ENCODE measurements around the gene CNTNAP2.

CNTNAP2 gene

GRCh38 chr7:146554556-146554955, 438.0 kb downstream of the CNTNAP2 start:
- DNase-seq (ENCODE audit: low read depth in 4 of 4, low spot score in 1 of 4): no peak

GRCh38 chr7:146557971-146558469, 441.4 kb downstream of the CNTNAP2 start:
- DNase-seq (ENCODE audit: low read depth in 4 of 4, low spot score in 1 of 4): no peak

GRCh38 chr7:146565872-146566271, 449.3 kb downstream of the CNTNAP2 start:
- no peak for DNase-seq (ENCODE audit: low read depth in 4 of 4, low spot score in 1 of 4)

DNA sequence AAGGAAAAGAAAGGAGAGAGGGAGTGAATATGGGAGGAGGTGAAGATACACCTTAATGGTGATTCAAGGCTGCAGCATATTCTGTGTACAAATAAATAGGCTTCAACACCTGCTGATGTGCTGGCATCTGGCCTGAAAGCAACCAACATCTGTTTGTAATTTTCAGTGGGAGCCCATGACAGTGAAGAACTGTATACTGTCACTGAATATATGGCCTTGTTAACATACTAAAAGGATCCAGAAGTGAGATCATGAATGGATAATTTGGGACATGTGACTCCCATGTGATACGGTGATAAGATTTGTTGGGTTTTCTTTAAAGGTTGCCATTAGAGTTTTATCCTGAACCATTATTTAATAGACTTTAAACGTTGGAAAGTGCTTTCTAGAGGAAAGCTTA, 459.3 kb downstream of the CNTNAP2 start:
- no peak for DNase-seq (ENCODE audit: low read depth in 4 of 4, low spot score in 1 of 4)

DNA sequence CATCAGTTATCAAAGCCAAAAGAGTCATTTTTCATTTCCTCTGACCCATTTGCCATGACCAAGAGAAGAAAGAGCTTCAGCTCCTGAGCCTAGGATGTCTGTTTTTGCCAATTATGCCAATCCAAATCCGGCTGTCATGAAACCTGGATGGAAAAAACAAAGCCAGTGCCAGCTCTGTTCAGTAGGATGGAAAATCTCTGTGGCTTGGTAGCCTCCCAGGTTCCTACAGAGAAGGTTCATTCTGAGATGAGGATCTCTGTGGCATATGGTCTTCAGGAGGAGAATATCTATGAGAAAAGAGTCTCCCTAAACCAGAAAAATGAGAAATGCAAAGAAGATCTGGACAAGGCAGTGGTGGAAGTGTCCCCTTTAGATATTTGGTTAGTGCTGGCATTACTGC, 475.4 kb downstream of the CNTNAP2 start:
- no peak for DNase-seq (ENCODE audit: low read depth in 4 of 4, low spot score in 1 of 4)

DNA sequence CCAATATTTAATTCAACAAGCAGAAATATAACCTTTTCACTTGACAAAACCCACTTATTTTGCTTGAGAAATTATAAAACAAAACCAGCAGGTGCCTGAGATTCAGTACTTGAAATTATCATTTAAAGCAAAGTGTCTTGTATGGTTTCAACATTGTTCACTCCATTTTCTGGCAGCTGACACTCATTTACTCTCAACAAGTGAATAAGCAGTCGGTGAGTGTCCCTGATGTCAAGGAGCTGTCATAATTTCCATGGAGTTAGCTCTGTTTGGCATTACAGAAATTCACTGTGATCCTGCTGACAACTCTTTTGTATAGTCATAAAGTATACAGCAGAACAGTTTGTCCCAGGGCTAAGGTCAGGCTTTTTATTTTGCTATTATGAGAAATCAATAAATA, 490.0 kb downstream of the CNTNAP2 start:
- DNase-seq (ENCODE audit: low read depth in 4 of 4, low spot score in 1 of 4): no peak

- no peak for DNase-seq (ENCODE audit: low read depth in 4 of 4, low spot score in 1 of 4)
Measured at GRCh38 chr7:146619641-146620040, 503.0 kb downstream of the CNTNAP2 start.

DNA sequence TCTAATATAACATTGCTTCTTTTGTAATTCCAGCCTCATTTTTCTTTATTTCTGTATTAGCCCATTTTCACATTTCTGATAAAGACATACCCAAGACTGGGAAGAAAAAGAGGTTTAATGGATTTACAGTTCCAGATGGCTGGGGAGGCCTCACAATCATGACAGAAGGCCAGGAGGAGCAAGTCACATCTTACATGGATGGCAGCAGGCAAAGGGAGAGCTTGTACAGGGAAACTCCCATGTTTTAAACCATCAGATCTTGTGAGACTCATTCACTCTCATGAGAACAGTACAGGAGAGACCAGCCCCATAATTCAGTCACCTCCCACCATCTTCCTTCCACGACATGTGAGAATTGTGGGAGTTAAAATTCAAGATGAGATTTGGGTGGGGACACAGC, 510.3 kb downstream of the CNTNAP2 start:
- DNase-seq (ENCODE audit: low read depth in 4 of 4, low spot score in 1 of 4): no peak

- no peak for DNase-seq (ENCODE audit: low read depth in 4 of 4, low spot score in 1 of 4)
Measured at GRCh38 chr7:146635205-146636032, 518.8 kb downstream of the CNTNAP2 start.

DNA sequence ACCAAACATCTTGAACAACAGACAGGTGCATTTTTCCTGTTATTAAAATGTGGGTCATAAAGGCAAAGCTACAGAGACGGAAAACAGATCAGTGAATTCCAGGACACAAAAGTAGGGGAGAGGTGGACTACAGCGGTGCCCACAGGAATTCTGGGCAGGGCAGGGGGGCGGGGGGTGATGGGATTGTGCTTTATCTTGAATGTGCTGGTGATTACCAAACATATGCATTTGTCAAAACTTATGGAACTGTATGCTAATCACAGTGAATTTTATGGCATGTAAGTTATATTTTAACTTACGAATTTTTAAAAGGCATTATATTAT, 519.4 kb downstream of the CNTNAP2 start:
- no peak for DNase-seq (ENCODE audit: low read depth in 4 of 4, low spot score in 1 of 4)

GRCh38 chr7:146636581-146636980, 520.0 kb downstream of the CNTNAP2 start:
- DNase-seq (ENCODE audit: low read depth in 4 of 4, low spot score in 1 of 4): no peak

DNA sequence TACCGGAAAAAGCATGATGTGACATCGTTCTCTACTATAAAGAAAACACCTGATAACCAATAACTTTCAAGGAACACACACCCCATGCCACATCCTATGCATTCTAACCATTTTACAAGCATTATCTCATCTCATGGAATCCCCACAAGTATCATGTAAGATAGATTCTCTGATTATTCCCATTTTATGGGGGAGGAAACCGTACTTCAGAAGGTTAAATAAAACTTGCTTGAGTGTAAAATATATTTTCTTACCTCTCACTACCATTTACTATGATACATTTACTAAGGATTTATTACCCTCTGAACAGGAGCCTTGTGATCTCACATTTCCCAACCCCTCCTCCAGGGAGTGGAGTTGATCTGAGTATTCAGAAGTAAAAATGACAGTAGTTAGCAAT, 522.7 kb downstream of the CNTNAP2 start:
- no peak for DNase-seq (ENCODE audit: low read depth in 4 of 4, low spot score in 1 of 4)

- no peak for DNase-seq (ENCODE audit: low read depth in 4 of 4, low spot score in 1 of 4)
Measured at GRCh38 chr7:146641491-146641890, 524.9 kb downstream of the CNTNAP2 start.

DNA sequence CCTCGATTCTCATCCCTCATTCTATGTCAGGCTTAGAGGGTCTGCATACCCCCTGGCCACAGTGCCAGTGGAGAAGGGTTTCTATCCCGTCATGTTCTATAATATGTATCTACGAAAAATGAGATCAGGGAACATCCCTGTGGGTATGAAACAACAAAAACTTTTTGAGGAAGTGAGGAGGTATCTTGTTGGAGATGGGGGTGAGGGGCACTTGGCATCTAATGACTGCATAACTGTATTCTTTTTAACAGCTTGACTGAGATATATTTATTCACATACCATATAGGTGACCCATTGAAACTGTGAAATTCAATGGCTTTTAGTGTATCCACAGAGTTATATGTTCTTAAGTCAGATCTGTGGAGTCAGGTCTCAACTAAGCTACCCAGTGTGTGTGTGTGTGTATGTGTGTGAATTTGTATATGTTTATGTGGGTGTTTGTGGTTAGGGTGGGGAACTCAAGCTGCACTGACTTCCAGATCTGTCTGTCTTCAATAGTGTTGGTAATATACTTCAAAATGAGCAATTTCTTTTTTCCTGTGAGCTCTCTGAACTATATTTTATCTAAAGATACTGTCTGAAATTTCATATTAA, 528.9 kb downstream of the CNTNAP2 start:
- no peak for DNase-seq (ENCODE audit: low read depth in 4 of 4, low spot score in 1 of 4)

GRCh38 chr7:146647445-146647844, 530.8 kb downstream of the CNTNAP2 start:
- DNase-seq (ENCODE audit: low read depth in 4 of 4, low spot score in 1 of 4): no peak

DNA sequence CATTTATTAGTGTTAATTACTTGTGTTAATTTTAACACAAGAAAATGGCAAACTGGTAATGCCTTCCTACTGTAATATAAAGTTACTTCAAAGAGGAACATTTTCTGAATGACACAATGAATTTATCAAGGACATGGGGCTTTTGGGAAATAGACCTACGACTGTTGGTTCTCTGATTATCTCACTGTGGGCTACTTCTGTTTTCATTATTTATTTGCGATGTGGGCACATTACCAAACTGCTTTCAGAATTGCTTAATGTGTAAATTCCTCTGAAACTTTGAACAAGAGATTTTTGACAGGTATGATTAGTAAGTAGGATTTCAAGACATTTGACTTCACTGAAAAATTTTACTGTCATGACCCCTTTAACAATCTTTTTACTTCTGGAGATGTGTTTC, 535.6 kb downstream of the CNTNAP2 start:
- DNase-seq (ENCODE audit: low read depth in 4 of 4, low spot score in 1 of 4): no peak

DNA sequence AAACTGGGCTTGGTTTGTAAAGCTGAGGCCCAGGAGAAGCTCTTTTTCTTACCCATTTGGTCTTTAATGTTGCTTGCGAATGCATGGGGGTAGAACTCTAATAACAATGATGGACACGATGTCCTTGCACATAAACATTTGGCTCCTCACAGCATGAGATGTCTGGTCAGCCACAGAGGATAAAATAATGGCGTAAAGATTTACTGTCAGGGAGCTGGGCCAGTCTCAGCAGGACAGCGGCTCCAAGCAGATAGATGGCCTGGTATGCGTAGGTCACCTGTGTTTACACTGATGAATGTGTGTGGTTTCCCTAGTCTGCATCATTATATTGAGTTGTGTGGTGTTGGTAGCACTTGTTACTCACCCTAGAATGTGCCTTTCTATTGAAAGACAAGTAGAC, 537.4 kb downstream of the CNTNAP2 start:
- DNase-seq (ENCODE audit: low read depth in 4 of 4, low spot score in 1 of 4): no peak

GRCh38 chr7:146655928-146656797, 539.6 kb downstream of the CNTNAP2 start:
- DNase-seq (ENCODE audit: low read depth in 4 of 4, low spot score in 1 of 4): no peak

GRCh38 chr7:146656988-146657387, 540.4 kb downstream of the CNTNAP2 start:
- no peak for DNase-seq (ENCODE audit: low read depth in 4 of 4, low spot score in 1 of 4)

DNA sequence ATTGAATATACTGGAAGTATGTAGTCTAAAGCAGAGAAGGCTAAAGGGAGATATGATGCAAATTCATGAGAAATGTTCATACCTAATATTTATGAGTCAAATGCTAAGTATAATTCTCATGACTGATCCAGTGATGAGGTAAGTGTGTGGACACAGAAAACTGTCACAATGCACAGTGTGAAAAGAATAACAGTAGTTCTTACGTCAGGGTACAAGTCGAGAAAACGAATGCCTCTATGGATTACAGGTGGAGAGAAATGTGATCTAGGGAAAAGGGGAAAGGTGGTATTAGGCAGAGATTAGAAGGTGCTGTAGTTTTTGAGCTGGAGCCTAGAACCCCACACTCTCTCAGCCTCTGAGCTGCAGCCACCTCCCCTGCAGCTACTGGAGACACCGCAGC, 542.0 kb downstream of the CNTNAP2 start:
- DNase-seq (ENCODE audit: low read depth in 4 of 4, low spot score in 1 of 4): no peak

GRCh38 chr7:146659732-146660131, 543.1 kb downstream of the CNTNAP2 start:
- no peak for DNase-seq (ENCODE audit: low read depth in 4 of 4, low spot score in 1 of 4)

DNA sequence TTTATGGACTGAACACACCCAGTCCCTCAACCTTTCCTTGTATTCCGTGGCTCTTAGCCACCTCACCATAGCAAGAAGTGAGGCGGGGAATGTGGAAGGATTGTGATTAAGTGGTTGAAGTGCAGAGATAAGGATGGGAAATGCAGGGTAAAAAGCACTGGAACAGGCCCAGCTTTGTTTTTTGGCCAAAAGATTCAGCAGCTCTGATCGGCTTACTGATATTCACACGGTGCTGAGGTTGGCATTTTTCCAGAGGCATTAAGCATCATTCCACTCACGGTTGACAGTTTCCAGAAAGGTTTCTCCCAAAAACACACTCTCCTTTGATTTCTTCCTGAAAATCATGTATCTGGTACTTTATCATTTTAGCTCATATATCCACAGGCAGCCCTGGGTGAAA, 544.2 kb downstream of the CNTNAP2 start:
- DNase-seq (ENCODE audit: low read depth in 4 of 4, low spot score in 1 of 4): no peak

Data from stimulated activated CD4-positive, alpha-beta T cell treated with anti-CD3 and anti-CD28 coated beads, Interleukin-1b, Interleukin-23, amount 100 ng/mL, for 24 hours (primary cell).